Lower leg skin (tissue), 4 donors: ENCODE data around the gene C13orf46. TPM values are rescaled to one million over a fixed set of nuclear protein-coding genes. Genes with fewer than 3 reads are reported as not detected.

Source experiments
- DNase-seq, 2 donors: peaks; one replicate each; pipeline ENCODE4 v3.0.0-alpha.2; 2019; ENCODE audit warnings: low spot score in 2 of 2
- H3K4me3 ChIP-seq: fragments of 200-600 bp; sonication (generic); 2 replicates; pipeline ENCODE4 v1.5.1; 2017; ENCODE audit warnings: mild to moderate bottlenecking, low read depth; ENCODE audit not compliant: poor library complexity, severe bottlenecking
- CTCF ChIP-seq, 3 donors: fragments of 450-650 bp; IDR thresholded peaks; one replicate each; pipeline ENCODE4 v1.5.1; 2016; ENCODE audit warnings: antibody characterized with exemption in 3 of 3, mild to moderate bottlenecking in 3 of 3, moderate library complexity in 2 of 3
- POLR2A ChIP-seq, 2 donors: fragments of 450-650 bp; IDR thresholded peaks; one replicate each; pipeline ENCODE4 v1.6.1; 2016 to 2017; ENCODE audit warnings: antibody characterized with exemption in 2 of 2, mild to moderate bottlenecking in 1 of 2, moderate library complexity in 1 of 2
- WGBS, 2 donors: methylation state at CpG; one replicate each; pipeline ENCODE4 v1.1.5; 2018; 5-methylcytosine and 5-hydroxymethylcytosine counted together
- intact Hi-C: fragments of 100-400 bp; cut with DNase I; formaldehyde crosslinking; loops from one replicate; pipeline ENCODE4 v1.15.0; 2023; ENCODE audit warnings: low total_unique reads
- total RNA-seq, 4 donors: library from RNA; depleted of rRNA; stranded (reverse); fragments of >200 nt; gene quantifications; one replicate each; pipeline ENCODE4 v1.1.0, GENCODE V29; 2016

C13orf46 gene
- total RNA-seq, 4 donors from 2014 or later: 0.13 to 1.4 (median 0.13) TPM; not detected in 1

DNA sequence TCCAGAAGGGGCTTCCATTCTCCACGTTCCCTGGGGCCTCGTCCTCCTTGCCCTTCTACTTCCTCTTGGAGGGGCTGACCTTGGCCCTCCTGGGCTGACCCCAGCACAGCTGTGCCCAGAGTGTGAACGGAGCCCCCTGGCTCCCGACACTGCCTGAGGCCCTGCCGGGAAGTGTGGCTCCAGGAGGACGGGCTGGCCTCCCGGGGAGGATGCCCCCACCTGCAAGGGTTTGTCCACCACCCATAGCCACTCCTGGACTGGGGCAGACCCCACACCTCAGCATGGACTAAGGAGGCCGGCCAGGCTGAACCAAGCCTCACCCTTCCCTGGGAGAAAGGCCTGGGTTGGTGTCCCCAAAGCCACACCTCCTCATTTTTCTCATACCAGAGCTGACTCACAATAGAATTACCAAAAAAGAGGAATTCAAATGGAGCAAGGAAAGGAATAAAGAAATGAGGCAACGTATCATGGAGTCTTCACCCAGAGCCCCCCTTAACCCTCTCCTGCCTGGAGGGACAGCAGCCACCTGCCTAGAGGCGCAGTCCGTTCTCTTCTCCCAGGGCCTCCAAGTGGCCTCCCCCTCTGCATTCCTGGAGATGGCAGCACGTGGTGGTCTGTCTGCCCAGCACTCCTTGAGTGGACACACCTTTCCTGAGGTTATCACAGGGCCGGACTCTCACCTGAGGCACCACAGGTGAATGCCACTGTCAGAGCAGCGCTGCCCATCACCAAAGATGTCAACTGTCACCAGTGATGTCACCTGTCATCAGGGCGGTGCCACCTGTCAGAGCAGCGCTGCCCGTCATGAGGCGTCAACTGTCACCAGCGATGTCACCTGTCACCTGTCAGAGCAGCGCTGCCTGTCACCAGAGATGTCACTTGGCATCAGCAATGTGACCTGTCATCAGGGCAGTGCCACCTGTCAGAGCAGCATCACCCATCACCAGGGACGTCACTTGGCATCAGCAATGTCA lies 3.1 kb upstream of the C13orf46 start:
- TF ChIP-seq POLR2A (IDR thresholded peaks at IDR 0.05): no peak
- TF ChIP-seq CTCF (IDR thresholded peaks at IDR 0.05): no peak
- intact Hi-C loops: no loop called here
- WGBS, 2 donors: 77 to 83% methylated on average over 16 to 21 of the region's 21 CpGs
- H3K4me3 ChIP-seq: no peak overlapping the region
- no peak for DNase-seq

GRCh38 chr13:113975416-113975815 lies 1.5 kb upstream of the C13orf46 start:
- intact Hi-C loops: no loop called here
- 91 to 94% methylated on average over 9 to 15 of the region's 15 CpGs for WGBS, 2 donors
- no peak overlapping the region for H3K4me3 ChIP-seq
- TF ChIP-seq CTCF (IDR thresholded peaks at IDR 0.05) (no peak), POLR2A (IDR thresholded peaks at IDR 0.05) (no peak)
- DNase-seq: no peak

DNA sequence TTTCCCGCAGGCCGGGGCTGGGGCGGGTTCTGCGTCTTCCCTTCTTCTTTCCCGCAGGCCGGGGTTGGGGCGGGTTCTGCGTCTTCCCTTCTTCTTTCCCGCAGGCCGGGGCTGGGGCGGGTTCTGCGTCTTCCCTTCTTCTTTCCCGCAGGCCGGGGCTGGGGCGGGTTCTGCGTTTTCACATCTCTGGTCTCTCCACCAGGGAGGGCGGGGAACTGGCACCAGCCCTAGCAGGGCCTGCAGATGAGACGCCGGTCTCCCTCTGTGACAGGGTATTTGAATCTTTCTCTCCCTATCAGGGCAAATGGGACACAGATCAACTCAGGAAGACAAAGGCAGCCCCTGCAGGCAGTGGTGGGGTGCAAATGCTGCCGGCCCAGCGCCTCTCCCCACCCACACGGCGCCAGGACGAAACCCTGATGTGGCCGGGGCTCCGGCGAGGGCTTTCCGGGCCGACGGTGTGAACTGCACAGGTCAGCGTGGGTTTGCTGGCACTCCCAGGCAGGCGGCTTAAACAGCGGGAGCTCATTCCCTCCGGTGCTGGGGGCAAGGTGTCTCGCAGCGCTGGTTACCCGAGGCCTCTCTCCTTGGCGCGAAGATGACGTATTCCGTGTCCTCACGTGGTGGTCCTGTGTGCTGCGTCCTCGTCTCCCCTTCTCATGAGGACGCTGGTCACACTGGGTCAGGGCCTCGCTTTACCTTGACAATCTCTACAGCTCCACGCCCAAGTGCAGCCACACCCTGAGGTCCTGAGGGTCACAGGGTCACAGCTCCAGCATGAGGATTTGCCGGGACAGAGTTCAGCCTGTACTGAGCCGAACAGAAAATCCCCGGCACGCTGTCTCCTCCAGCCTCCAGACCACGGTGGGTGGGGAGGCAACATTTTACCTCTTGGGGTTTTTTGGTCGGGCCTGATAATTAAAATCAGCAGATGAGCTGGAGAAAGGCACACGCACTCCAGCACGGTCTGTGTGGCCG lies 717 bp upstream of the C13orf46 start:
- intact Hi-C loops: no loop called here
- no peak for TF ChIP-seq CTCF (IDR thresholded peaks at IDR 0.05)
- TF ChIP-seq POLR2A (IDR thresholded peaks at IDR 0.05): no peak
- DNase-seq: peak in 1 of 2 donors; percentile 84
- H3K4me3 ChIP-seq: no peak overlapping the region
- WGBS, 2 donors: 85 to 86% methylated on average over 44 to 47 of the region's 56 CpGs

- 82 to 86% methylated on average over 27 to 36 of the region's 36 CpGs for WGBS, 2 donors
- no peak for TF ChIP-seq POLR2A (IDR thresholded peaks at IDR 0.05)
- no peak for TF ChIP-seq CTCF (IDR thresholded peaks at IDR 0.05)
- peak in 1 of 2 donors; percentile 82 for DNase-seq
- no peak overlapping the region for H3K4me3 ChIP-seq
- intact Hi-C loops: no loop called here
These were observed 1.2 kb downstream of the C13orf46 start for GRCh38 chr13:113972451-113973217.
